H1 (cell line): ENCODE data around the gene PPME1. TPM values are rescaled to one million over a fixed set of nuclear protein-coding genes. Genes with fewer than 3 reads are reported as not detected.

ENCODE experiments used
- EZH2 ChIP-seq: fragments of 200-600 bp; sonication (generic); IDR thresholded peaks from 2 replicates; pipeline ENCODE4 v1.7.1; 2012; ENCODE audit warnings: low read depth, mild to moderate bottlenecking, moderate library complexity, low read length, inconsistent platforms; ENCODE audit not compliant: severe bottlenecking
- FOSL1 ChIP-seq: IDR thresholded peaks from 2 replicates; pipeline ENCODE4 v1.6.1; 2011; ENCODE audit warnings: mild to moderate bottlenecking, low read depth, low read length, moderate library complexity; ENCODE audit not compliant: insufficient read depth
- GTF2F1 ChIP-seq: IDR thresholded peaks from 2 replicates; pipeline ENCODE4 v1.6.1; 2012; ENCODE audit warnings: low read depth, low read length, improper control_type of control experiment, borderline replicate concordance
- HDAC6 ChIP-seq: IDR thresholded peaks from one replicate; pipeline ENCODE4 v1.7.1; 2012; ENCODE audit warnings: low read depth, mild to moderate bottlenecking, inconsistent platforms, low read length, moderate library complexity
- JUN ChIP-seq: IDR thresholded peaks from 2 replicates; pipeline ENCODE4 v1.6.1; 2011; ENCODE audit warnings: low read depth, mild to moderate bottlenecking, improper control_type of control experiment, low read length
- MAFK ChIP-seq: IDR thresholded peaks from 2 replicates; pipeline ENCODE4 v1.6.1; 2012; ENCODE audit warnings: low read depth, mild to moderate bottlenecking, improper control_type of control experiment, low read length
- NRF1 ChIP-seq: IDR thresholded peaks from 2 replicates; pipeline ENCODE4 v1.6.1; 2011; ENCODE audit warnings: mild to moderate bottlenecking, low read depth, low read length, improper control_type of control experiment
- SAP30 ChIP-seq: fragments of 300-600 bp; sonication (generic); IDR thresholded peaks from 2 replicates; pipeline ENCODE4 v1.7.1; 2012; ENCODE audit warnings: low read length, moderate library complexity, mild to moderate bottlenecking, inconsistent platforms; ENCODE audit not compliant: insufficient read depth, insufficient replicate concordance
- SIX5 ChIP-seq: IDR thresholded peaks from 2 replicates; pipeline ENCODE4 v1.6.1; 2011; ENCODE audit warnings: mild to moderate bottlenecking, low read depth, low read length
- SP4 ChIP-seq: IDR thresholded peaks from 2 replicates; pipeline ENCODE4 v1.6.1; 2012; ENCODE audit warnings: low read length, inconsistent platforms
- polyA plus RNA-seq, 7 experiments: library from polyadenylated mRNA; depleted of rRNA in 3 of 7; stranded (reverse) in 5 of 7; unstranded in 2 of 7; fragments of >200 nt in 5 of 7; fragments of 200-250 nt in 2 of 7; gene quantifications; 1 replicate in 5 of 7; 2 replicates in 1 of 7; 4 replicates in 1 of 7; pipeline versions ENCODE4 v1.2.1 to v1.2.3, GENCODE V29; 2011 to 2013; ENCODE audit warnings: missing spikeins in 2 of 7, mixed read lengths in 2 of 7
- total RNA-seq: library from RNA; stranded (reverse); fragmentation: NEBNext Ultra II Directional; extraction: Animal tissue kit (Norgen Biotek cat#: 25700); gene quantifications from 2 replicates; pipeline ENCODE4 v1.2.1, GENCODE V29; 2021

Gene PPME1
- total and polyA plus RNA-seq, 2 of the 8 experiments (the other 6 are each of a cell fraction or from before 2014, with no cell fraction given) = 55.1 to 64.5 TPM

GRCh38 chr11:74232311-74232950 is 61.3 kb downstream of the PPME1 start (continued):
- TF ChIP-seq GTF2F1 = no peak
- TF ChIP-seq FOSL1 = no peak
- no peak for TF ChIP-seq JUN
- no peak for TF ChIP-seq SIX5
- no peak for TF ChIP-seq MAFK
- TF ChIP-seq SAP30 = no peak
- TF ChIP-seq EZH2 = no peak
- TF ChIP-seq HDAC6 = no peak
- TF ChIP-seq NRF1 = no peak
- TF ChIP-seq SP4 = no peak
